Nephron progenitor cell (in vitro differentiated cells): Measurements from ENCODE around the gene DNMT3B.
A peak's percentile ranks its signal among the peaks of the same experiment; 100 is the strongest.

Experiments
- DNase-seq: peaks from one replicate; pipeline ENCODE4 v3.0.0; 2021
- H3K27ac Mint-ChIP-seq: 2 replicates; pipeline ENCODE4 v1.8.0; 2021; ENCODE audit warnings: mild to moderate bottlenecking, moderate library complexity, mixed read lengths
- H3K27me3 Mint-ChIP-seq: 2 replicates; pipeline ENCODE4 v1.8.0; 2021; ENCODE audit warnings: mild to moderate bottlenecking, low read depth, mixed read lengths; ENCODE audit not compliant: poor library complexity
- H3K36me3 Mint-ChIP-seq: 2 replicates; pipeline ENCODE4 v1.8.0; 2021; ENCODE audit warnings: low read depth, mixed read lengths
- H3K4me1 Mint-ChIP-seq: 2 replicates; pipeline ENCODE4 v1.8.0; 2021; ENCODE audit warnings: mixed read lengths
- H3K4me3 Mint-ChIP-seq: 2 replicates; pipeline ENCODE4 v1.8.0; 2021; ENCODE audit warnings: mild to moderate bottlenecking, moderate library complexity, mixed read lengths
- H3K9me3 Mint-ChIP-seq: 2 replicates; pipeline ENCODE4 v1.8.0; 2021; ENCODE audit warnings: mild to moderate bottlenecking, moderate library complexity, mixed read lengths
- TF ChIP-seq, protein P1 (sequence below): fragments of 200-600 bp; sonication (generic); IDR thresholded peaks from 2 replicates; pipeline ENCODE4 v1.5.0; 2021; ENCODE audit warnings: antibody characterized with exemption

Gene DNMT3B

DNA sequence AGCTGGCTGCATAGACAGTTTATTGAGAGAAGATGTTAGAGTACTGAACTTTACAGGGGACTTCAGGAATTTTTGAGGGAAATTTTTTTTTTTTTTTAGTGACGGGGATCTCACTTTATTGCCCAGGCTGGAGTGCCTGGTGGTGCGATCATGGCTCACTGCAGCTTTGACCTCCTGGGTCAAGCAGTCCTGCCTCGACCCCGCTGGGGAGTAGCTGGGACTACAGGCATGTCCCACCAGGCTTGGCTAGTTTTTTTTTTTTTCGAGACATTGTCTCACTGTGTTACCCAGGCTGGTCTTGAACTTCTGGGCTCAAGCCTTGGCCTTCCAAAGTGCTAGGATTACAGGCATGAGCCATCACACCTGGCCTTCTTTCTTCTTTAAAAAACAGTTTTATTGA is 85.8 kb downstream of the DNMT3B start:
- Mint-ChIP-seq H3K27ac (peak overlapping the region; percentile 78), H3K27me3 (no peaks in the 10 kb centered on the region), H3K4me3 (no peak overlapping the region), H3K4me1 (peaks cover 4% of the 10 kb centered on the region), H3K36me3 (peaks cover 74% of the 10 kb centered on the region), H3K9me3 (no peaks in the 10 kb centered on the region)
- TF ChIP-seq, protein P1, sequence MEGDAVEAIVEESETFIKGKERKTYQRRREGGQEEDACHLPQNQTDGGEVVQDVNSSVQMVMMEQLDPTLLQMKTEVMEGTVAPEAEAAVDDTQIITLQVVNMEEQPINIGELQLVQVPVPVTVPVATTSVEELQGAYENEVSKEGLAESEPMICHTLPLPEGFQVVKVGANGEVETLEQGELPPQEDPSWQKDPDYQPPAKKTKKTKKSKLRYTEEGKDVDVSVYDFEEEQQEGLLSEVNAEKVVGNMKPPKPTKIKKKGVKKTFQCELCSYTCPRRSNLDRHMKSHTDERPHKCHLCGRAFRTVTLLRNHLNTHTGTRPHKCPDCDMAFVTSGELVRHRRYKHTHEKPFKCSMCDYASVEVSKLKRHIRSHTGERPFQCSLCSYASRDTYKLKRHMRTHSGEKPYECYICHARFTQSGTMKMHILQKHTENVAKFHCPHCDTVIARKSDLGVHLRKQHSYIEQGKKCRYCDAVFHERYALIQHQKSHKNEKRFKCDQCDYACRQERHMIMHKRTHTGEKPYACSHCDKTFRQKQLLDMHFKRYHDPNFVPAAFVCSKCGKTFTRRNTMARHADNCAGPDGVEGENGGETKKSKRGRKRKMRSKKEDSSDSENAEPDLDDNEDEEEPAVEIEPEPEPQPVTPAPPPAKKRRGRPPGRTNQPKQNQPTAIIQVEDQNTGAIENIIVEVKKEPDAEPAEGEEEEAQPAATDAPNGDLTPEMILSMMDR: no peak
- DNase-seq: no peak

DNA sequence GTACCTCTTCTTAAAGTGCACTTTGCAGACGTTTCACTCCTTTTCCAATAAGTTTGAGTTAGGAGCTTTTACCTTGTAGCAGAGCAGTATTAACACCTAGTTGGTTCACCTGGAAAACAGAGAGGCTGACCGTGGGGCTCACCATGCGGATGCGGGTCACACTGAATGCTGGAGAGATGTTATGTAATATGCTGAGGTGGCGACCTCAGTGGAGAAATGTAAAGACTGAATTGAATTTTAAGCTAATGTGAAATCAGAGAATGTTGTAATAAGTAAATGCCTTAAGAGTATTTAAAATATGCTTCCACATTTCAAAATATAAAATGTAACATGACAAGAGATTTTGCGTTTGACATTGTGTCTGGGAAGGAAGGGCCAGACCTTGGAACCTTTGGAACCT is 86.7 kb downstream of the DNMT3B start:
- TF ChIP-seq, protein P1: no peak
- H3K9me3 Mint-ChIP-seq: no peaks in the 10 kb centered on the region
- H3K36me3 Mint-ChIP-seq: peaks cover 75% of the 10 kb centered on the region
- no peaks in the 10 kb centered on the region for H3K27me3 Mint-ChIP-seq
- H3K27ac Mint-ChIP-seq: no peak overlapping the region
- DNase-seq: no peak
- H3K4me1 Mint-ChIP-seq: peaks cover 4% of the 10 kb centered on the region
- no peak overlapping the region for H3K4me3 Mint-ChIP-seq

DNA sequence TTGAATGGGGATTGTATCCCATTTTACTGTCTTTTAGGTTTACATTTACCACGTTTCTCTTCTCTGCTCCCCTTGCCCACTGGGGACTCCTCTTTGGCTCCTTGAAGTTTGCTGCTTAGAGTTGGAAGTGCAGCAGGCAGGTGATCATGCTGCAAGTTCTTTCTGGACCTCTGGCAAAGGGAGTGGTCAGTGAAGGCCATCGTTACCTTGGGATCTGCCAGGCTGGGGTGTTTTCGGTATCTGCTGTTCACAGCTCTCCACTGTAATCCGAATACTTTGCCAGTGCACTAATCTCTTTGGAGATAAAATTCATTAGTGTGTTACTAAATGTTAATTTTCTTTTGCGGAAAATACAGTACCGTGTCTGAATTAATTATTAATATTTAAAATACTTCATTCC is 87.4 kb downstream of the DNMT3B start:
- peaks cover 71% of the 10 kb centered on the region for H3K36me3 Mint-ChIP-seq
- TF ChIP-seq, protein P1: no peak
- DNase-seq: no peak
- H3K27ac Mint-ChIP-seq: peak overlapping the region; percentile 72
- H3K4me1 Mint-ChIP-seq: peaks cover 5% of the 10 kb centered on the region
- H3K27me3 Mint-ChIP-seq: no peaks in the 10 kb centered on the region
- H3K9me3 Mint-ChIP-seq: no peaks in the 10 kb centered on the region
- no peak overlapping the region for H3K4me3 Mint-ChIP-seq

DNA sequence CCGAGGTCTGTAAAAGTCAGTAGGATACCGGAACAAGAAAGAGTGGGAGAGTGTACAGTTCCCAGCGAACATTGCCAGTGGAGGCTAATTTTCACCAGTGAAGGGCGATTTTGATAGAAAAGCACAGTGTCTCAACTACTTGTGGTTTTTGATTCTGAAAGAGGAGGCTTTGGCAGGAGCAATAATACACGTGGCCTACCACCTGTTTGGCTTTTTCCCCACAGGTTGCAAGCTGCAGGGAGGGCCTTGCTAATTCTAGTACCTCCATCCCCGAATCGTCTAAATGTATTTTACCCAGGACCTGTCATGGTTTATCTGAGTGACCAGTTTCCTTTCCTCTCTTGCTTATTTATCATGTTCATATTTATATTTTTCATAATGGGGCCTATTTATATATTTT is 93.2 kb downstream of the DNMT3B start:
- peak overlapping the region; percentile 54 for H3K27ac Mint-ChIP-seq
- TF ChIP-seq, protein P1: no peak
- peaks cover 36% of the 10 kb centered on the region for H3K36me3 Mint-ChIP-seq
- no peak for DNase-seq
- no peaks in the 10 kb centered on the region for H3K27me3 Mint-ChIP-seq
- H3K4me1 Mint-ChIP-seq: peaks cover 39% of the 10 kb centered on the region
- H3K4me3 Mint-ChIP-seq: no peak overlapping the region
- H3K9me3 Mint-ChIP-seq: no peaks in the 10 kb centered on the region

DNA sequence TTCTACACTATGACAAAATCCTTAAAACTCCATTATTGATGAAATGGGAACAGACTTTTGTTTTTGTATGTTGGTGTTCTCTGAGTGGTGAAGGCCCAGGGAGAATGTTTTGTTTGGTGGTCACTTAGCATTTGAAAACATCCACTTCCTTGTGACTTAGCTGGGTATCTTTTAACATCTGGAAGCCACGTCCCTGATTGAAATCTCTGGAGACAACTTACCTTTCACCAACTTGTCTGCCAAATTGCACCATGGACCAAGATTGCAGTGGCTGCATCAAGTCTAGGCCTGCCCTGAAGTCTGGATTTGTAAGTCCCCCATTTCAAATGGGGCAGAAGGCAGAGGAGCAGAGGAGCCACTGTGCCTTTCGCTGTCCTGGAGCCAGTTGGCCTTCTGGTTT is 96.0 kb downstream of the DNMT3B start:
- no peak for DNase-seq
- H3K9me3 Mint-ChIP-seq: no peaks in the 10 kb centered on the region
- H3K27me3 Mint-ChIP-seq: no peaks in the 10 kb centered on the region
- peaks cover 18% of the 10 kb centered on the region for H3K36me3 Mint-ChIP-seq
- H3K4me1 Mint-ChIP-seq: peaks cover 39% of the 10 kb centered on the region
- TF ChIP-seq, protein P1: no peak
- no peak overlapping the region for H3K4me3 Mint-ChIP-seq
- H3K27ac Mint-ChIP-seq: peak overlapping the region; percentile 55
